GM23338 (cell line): ENCODE measurements around the gene TSBP1. TPM values are rescaled to one million over a fixed set of nuclear protein-coding genes. Genes with fewer than 3 reads are reported as not detected.

ENCODE experiments used
- ATAC-seq: fragments of 200-7000 bp; cut with Tn5 transposase; 3 replicates; pipeline ENCODE4 v1.9.1; 2020
- DNase-seq: peaks from one replicate; pipeline ENCODE4 v3.0.0-alpha.2; 2015; ENCODE audit warnings: low spot score
- H2AFZ ChIP-seq: fragments of 200-600 bp; sonication (generic); 2 replicates; pipeline ENCODE4 v1.8.0; 2016; ENCODE audit warnings: antibody characterized with exemption, mild to moderate bottlenecking, moderate library complexity
- H3F3A ChIP-seq: fragments of 200-600 bp; sonication (generic); replicated peaks from 2 replicates; pipeline ENCODE4 v1.8.0; 2017; ENCODE audit warnings: antibody characterized with exemption, mixed run types, low read depth
- H3K27ac ChIP-seq: fragments of 200-600 bp; sonication (generic); 2 replicates; pipeline ENCODE4 v1.6.1; 2016; ENCODE audit warnings: low read depth
- H3K27me3 ChIP-seq: fragments of 200-600 bp; sonication (generic); 2 replicates; pipeline ENCODE4 v1.8.0; 2016; ENCODE audit warnings: mild to moderate bottlenecking, mixed run types, moderate library complexity; ENCODE audit not compliant: insufficient read depth
- H3K36me3 ChIP-seq: fragments of 200-600 bp; sonication (generic); 2 replicates; pipeline ENCODE4 v1.8.0; 2016; ENCODE audit warnings: mild to moderate bottlenecking; ENCODE audit not compliant: insufficient read depth
- H3K4me1 ChIP-seq: fragments of 200-600 bp; sonication (generic); 2 replicates; pipeline ENCODE4 v1.8.0; 2016; ENCODE audit warnings: mild to moderate bottlenecking, moderate library complexity; ENCODE audit not compliant: insufficient read depth
- H3K4me2 ChIP-seq: fragments of 200-600 bp; sonication (generic); 2 replicates; pipeline ENCODE4 v1.7.1; 2017; ENCODE audit warnings: mixed run types
- H3K4me3 ChIP-seq: fragments of 200-600 bp; sonication (generic); 2 replicates; pipeline ENCODE4 v1.6.1; 2016; ENCODE audit warnings: mixed run types
- H3K79me2 ChIP-seq: fragments of 200-600 bp; sonication (generic); replicated peaks from 2 replicates; pipeline ENCODE4 v1.8.0; 2017; ENCODE audit warnings: mild to moderate bottlenecking; ENCODE audit not compliant: insufficient read depth
- H3K9me2 ChIP-seq: fragments of 200-600 bp; sonication (generic); 2 replicates; pipeline ENCODE4 v1.8.0; 2017; ENCODE audit not compliant: insufficient read depth
- H4K20me1 ChIP-seq: fragments of 200-600 bp; sonication (generic); replicated peaks from 2 replicates; pipeline ENCODE4 v1.8.0; 2017; ENCODE audit warnings: mild to moderate bottlenecking; ENCODE audit not compliant: insufficient read depth
- H3K27ac Mint-ChIP-seq: 2 replicates; pipeline ENCODE4 v1.8.0; 2020; ENCODE audit warnings: inconsistent platforms, mild to moderate bottlenecking, moderate library complexity, mixed read lengths
- H3K27me3 Mint-ChIP-seq: 3 replicates; pipeline ENCODE4 v1.8.0; 2022; ENCODE audit warnings: low read depth, mild to moderate bottlenecking, moderate library complexity, mixed read lengths, inconsistent platforms; ENCODE audit not compliant: insufficient read depth, poor library complexity
- H3K36me3 Mint-ChIP-seq: 3 replicates; pipeline ENCODE4 v1.8.0; 2021; ENCODE audit warnings: low read depth, mild to moderate bottlenecking, inconsistent platforms, moderate library complexity, mixed read lengths
- H3K4me1 Mint-ChIP-seq: 3 replicates; pipeline ENCODE4 v1.8.0; 2020; ENCODE audit warnings: mild to moderate bottlenecking, inconsistent platforms, mixed read lengths
- H3K4me3 Mint-ChIP-seq: 3 replicates; pipeline ENCODE4 v1.8.0; 2021; ENCODE audit warnings: moderate library complexity, mild to moderate bottlenecking, inconsistent platforms, mixed read lengths
- H3K9me3 Mint-ChIP-seq: 3 replicates; pipeline ENCODE4 v1.8.0; 2020; ENCODE audit warnings: moderate library complexity, mild to moderate bottlenecking, inconsistent platforms, mixed read lengths
- CREB1 ChIP-seq: fragments of 250-450 bp; sonication (Bioruptor Pico); IDR thresholded peaks from 2 replicates; pipeline ENCODE4 v1.5.0; 2020; ENCODE audit warnings: low read depth, mild to moderate bottlenecking, moderate library complexity
- CTCF ChIP-seq, 2 experiments: fragments of 200-600 bp in 1 of 2; sonication (generic) in 1 of 2; conservative IDR thresholded peaks; 2 replicates each; pipeline versions ENCODE4 v1.5.1 to v1.6.1; 2016 to 2017; ENCODE audit warnings: antibody characterized with exemption in 2 of 2, low read depth in 2 of 2, mild to moderate bottlenecking in 2 of 2, moderate library complexity in 1 of 2
- ETS1 ChIP-seq: IDR thresholded peaks from 2 replicates; pipeline ENCODE4 v1.6.1; 2016; ENCODE audit warnings: antibody characterized with exemption
- EZH2 ChIP-seq: fragments of 200-600 bp; sonication (generic); IDR thresholded peaks from one replicate; pipeline ENCODE4 v1.8.0; 2017; ENCODE audit warnings: antibody characterized with exemption, mild to moderate bottlenecking, low read depth; ENCODE audit not compliant: unreplicated experiment
- EZH2phosphoT487 ChIP-seq: fragments of 200-600 bp; sonication (generic); IDR thresholded peaks from one replicate; pipeline ENCODE4 v1.8.1; 2018; ENCODE audit warnings: antibody characterized with exemption; ENCODE audit not compliant: unreplicated experiment
- JUNB ChIP-seq: IDR thresholded peaks from one replicate; pipeline ENCODE4 v1.6.1; 2016; ENCODE audit warnings: antibody characterized with exemption; ENCODE audit not compliant: unreplicated experiment
- NANOG ChIP-seq: IDR thresholded peaks from 2 replicates; pipeline ENCODE4 v1.6.1; 2016; ENCODE audit warnings: antibody characterized with exemption, borderline replicate concordance
- POLR2AphosphoS5 ChIP-seq: IDR thresholded peaks from 2 replicates; pipeline ENCODE4 v1.6.1; 2016; ENCODE audit warnings: antibody characterized with exemption, low read depth
- REST ChIP-seq: IDR thresholded peaks from one replicate; pipeline ENCODE4 v1.6.1; 2018; ENCODE audit warnings: antibody characterized with exemption; ENCODE audit not compliant: unreplicated experiment
- STAT1 ChIP-seq: IDR thresholded peaks from one replicate; pipeline ENCODE4 v1.6.1; 2016; ENCODE audit warnings: antibody characterized with exemption; ENCODE audit not compliant: unreplicated experiment
- ZNF114 ChIP-seq: fragments of 250-450 bp; sonication (Bioruptor Pico); IDR thresholded peaks from 2 replicates; pipeline ENCODE4 v1.5.0; 2020; ENCODE audit warnings: mild to moderate bottlenecking, moderate library complexity
- ZNF331 ChIP-seq: fragments of 250-450 bp; sonication (Bioruptor Pico); IDR thresholded peaks from 2 replicates; pipeline ENCODE4 v1.5.0; 2020; ENCODE audit warnings: low read depth, mild to moderate bottlenecking, moderate library complexity
- ZNF462 ChIP-seq: fragments of 250-450 bp; sonication (Bioruptor Pico); IDR thresholded peaks from 2 replicates; pipeline ENCODE4 v1.5.0; 2020; ENCODE audit warnings: mild to moderate bottlenecking, moderate library complexity
- polyA plus RNA-seq: library from polyadenylated mRNA; unstranded; fragments of >200 nt; fragmentation: Nextera tagmentation; extraction: Ambion mirVana; gene quantifications from 2 replicates; pipeline ENCODE4 v1.2.1, GENCODE V29; 2016
- total RNA-seq: library from RNA; depleted of rRNA; stranded (reverse); fragments of >200 nt; shearing (Covaris generic); gene quantifications from 2 replicates; pipeline ENCODE4 v1.2.3, GENCODE V29; 2014

Gene TSBP1
- total and polyA plus RNA-seq, 2 experiments from 2014 or later = 0.15 TPM; not detected in 1

GRCh38 chr6:32370505-32370904 is 1.2 kb downstream of the TSBP1 start:
- H3K9me2 ChIP-seq = no peaks in the 10 kb centered on the region
- ATAC-seq = no peak
- no peak overlapping the region for H3K4me3 Mint-ChIP-seq
- no peaks in the 10 kb centered on the region for H3K4me1 Mint-ChIP-seq
- TF ChIP-seq CTCF (conservative IDR thresholded peaks at IDR 0.05; ENCODE audit: low read depth in 2 of 2) = no peak
- TF ChIP-seq EZH2phosphoT487 = no peak
- TF ChIP-seq POLR2AphosphoS5 = no peak
- TF ChIP-seq ZNF114 = no peak
- TF ChIP-seq STAT1 = no peak
- TF ChIP-seq CREB1 = no peak
- no peak for TF ChIP-seq JUNB
- TF ChIP-seq ZNF331 = no peak
- TF ChIP-seq ETS1 = no peak
- TF ChIP-seq EZH2 = no peak
- no peak for TF ChIP-seq NANOG
- no peak for TF ChIP-seq REST
- no peak for TF ChIP-seq ZNF462 (CRISPR knock-in tag)
- H3K4me3 ChIP-seq = no peak overlapping the region
- no peaks in the 10 kb centered on the region for H3F3A ChIP-seq
- no peaks in the 10 kb centered on the region for H3K27me3 Mint-ChIP-seq
- no peak overlapping the region for H3K4me2 ChIP-seq
- no peak for DNase-seq
- no peaks in the 10 kb centered on the region for H3K79me2 ChIP-seq
- no peaks in the 10 kb centered on the region for H3K27me3 ChIP-seq
- H4K20me1 ChIP-seq = no peaks in the 10 kb centered on the region
- H3K36me3 ChIP-seq = no peaks in the 10 kb centered on the region
- H3K27ac Mint-ChIP-seq = no peak overlapping the region
- H3K27ac ChIP-seq = no peak overlapping the region
- H3K9me3 Mint-ChIP-seq = no peaks in the 10 kb centered on the region
- H2AFZ ChIP-seq = no peak overlapping the region
- no peaks in the 10 kb centered on the region for H3K4me1 ChIP-seq
- H3K36me3 Mint-ChIP-seq = no peaks in the 10 kb centered on the region
